H1 (cell line): ENCODE measurements around the gene SSH2.

Experiments
- CEBPB ChIP-seq: IDR thresholded peaks from 2 replicates; pipeline ENCODE4 v1.6.1; 2012; ENCODE audit warnings: low read depth, low read length
- CREB1 ChIP-seq: IDR thresholded peaks from 2 replicates; pipeline ENCODE4 v1.6.1; 2012; ENCODE audit warnings: inconsistent platforms
- CTCF ChIP-seq, 3 experiments: IDR thresholded peaks; 1 replicate in 2 of 3; 2 replicates in 1 of 3; pipeline versions ENCODE4 v1.5.1 to v1.6.1; 2011; ENCODE audit warnings: low read length in 3 of 3, mild to moderate bottlenecking in 3 of 3, inconsistent platforms in 2 of 3, low read depth in 1 of 3, moderate library complexity in 1 of 3; ENCODE audit not compliant: insufficient read depth in 1 of 3; ENCODE audit errors: control extremely low read depth in 1 of 3
- EGR1 ChIP-seq: IDR thresholded peaks from 2 replicates; pipeline ENCODE4 v1.6.1; 2011; ENCODE audit warnings: low read depth, low read length, borderline replicate concordance
- EP300 ChIP-seq, 2 experiments: IDR thresholded peaks; 1 replicate in 1 of 2; 2 replicates in 1 of 2; pipeline ENCODE4 v1.6.1; 2011 to 2012; ENCODE audit warnings: low read depth in 2 of 2, low read length in 2 of 2, mild to moderate bottlenecking in 2 of 2, borderline replicate concordance in 1 of 2, inconsistent platforms in 1 of 2, moderate library complexity in 1 of 2
- GABPA ChIP-seq: IDR thresholded peaks from 2 replicates; pipeline ENCODE4 v1.6.1; 2011; ENCODE audit warnings: mild to moderate bottlenecking, low read length, moderate library complexity, borderline replicate concordance; ENCODE audit not compliant: insufficient read depth
- MAX ChIP-seq: IDR thresholded peaks from 2 replicates; pipeline ENCODE4 v1.6.1; 2012; ENCODE audit warnings: inconsistent platforms
- POLR2A ChIP-seq, 2 experiments: IDR thresholded peaks; 1 replicate in 1 of 2; 2 replicates in 1 of 2; pipeline ENCODE4 v1.6.1; 2011; ENCODE audit warnings: low read depth in 2 of 2, low read length in 2 of 2, mild to moderate bottlenecking in 2 of 2; ENCODE audit errors: control extremely low read depth in 1 of 2
- POLR2AphosphoS5 ChIP-seq: IDR thresholded peaks from 2 replicates; pipeline ENCODE4 v1.6.1; 2011; ENCODE audit warnings: low read depth, low read length
- RAD21 ChIP-seq, 2 experiments: IDR thresholded peaks in 1 of 2; conservative IDR thresholded peaks in 1 of 2; 2 replicates each; pipeline ENCODE4 v1.6.1; 2011; ENCODE audit warnings: low read depth in 2 of 2, low read length in 2 of 2, improper control_type of control experiment in 1 of 2, inconsistent platforms in 1 of 2, mild to moderate bottlenecking in 1 of 2, moderate library complexity in 1 of 2
- SRF ChIP-seq: IDR thresholded peaks from 2 replicates; pipeline ENCODE4 v1.6.1; 2011; ENCODE audit warnings: mild to moderate bottlenecking, low read depth, low read length, moderate library complexity

GRCh38 chr17:29802246-29802645 lies 127.8 kb downstream of the SSH2 start:
- TF ChIP-seq CEBPB (no peak), RAD21 (IDR thresholded peaks at IDR 0.05 in 1 of 2, conservative IDR thresholded peaks at IDR 0.05 in 1 of 2; ENCODE audit: low read depth in 2 of 2, low read length in 2 of 2) (no peak), POLR2A (IDR thresholded peaks at IDR 0.05; ENCODE audit: control extremely low read depth in 1 of 2, low read depth in 2 of 2, low read length in 2 of 2) (no peak), CREB1 (no peak), CTCF (IDR thresholded peaks at IDR 0.05; ENCODE audit: control extremely low read depth in 1 of 3, insufficient read depth in 1 of 3, low read depth in 1 of 3, low read length in 3 of 3) (no peak), EP300 (IDR thresholded peaks at IDR 0.05; ENCODE audit: borderline replicate concordance in 1 of 2, low read depth in 2 of 2, low read length in 2 of 2) (no peak), SRF (no peak), GABPA (no peak), MAX (no peak), EGR1 (no peak), POLR2AphosphoS5 (no peak)
